Measurements from ENCODE around the gene LYPD3.

LYPD3 gene

DNA sequence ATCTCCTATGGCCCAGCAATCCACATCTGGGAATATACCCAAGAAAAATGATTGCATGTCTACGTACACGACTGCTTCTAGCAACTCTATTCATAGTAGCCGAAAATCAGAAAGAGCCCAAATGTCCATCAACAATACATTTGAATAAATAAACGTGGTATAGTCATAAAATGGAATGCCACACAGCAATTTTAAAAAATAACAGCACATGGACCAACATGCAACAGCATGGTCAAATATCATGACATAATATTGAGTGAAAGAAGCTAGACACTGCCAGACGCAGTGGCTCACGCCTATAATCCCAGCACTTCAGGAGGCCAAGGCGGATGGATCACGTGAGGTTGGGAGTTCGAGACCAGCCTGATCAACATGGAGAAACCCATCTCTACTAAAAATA lies 34.4 kb downstream of the LYPD3 start:
- DNase-seq (ENCODE audit: low read depth) = no peak

DNA sequence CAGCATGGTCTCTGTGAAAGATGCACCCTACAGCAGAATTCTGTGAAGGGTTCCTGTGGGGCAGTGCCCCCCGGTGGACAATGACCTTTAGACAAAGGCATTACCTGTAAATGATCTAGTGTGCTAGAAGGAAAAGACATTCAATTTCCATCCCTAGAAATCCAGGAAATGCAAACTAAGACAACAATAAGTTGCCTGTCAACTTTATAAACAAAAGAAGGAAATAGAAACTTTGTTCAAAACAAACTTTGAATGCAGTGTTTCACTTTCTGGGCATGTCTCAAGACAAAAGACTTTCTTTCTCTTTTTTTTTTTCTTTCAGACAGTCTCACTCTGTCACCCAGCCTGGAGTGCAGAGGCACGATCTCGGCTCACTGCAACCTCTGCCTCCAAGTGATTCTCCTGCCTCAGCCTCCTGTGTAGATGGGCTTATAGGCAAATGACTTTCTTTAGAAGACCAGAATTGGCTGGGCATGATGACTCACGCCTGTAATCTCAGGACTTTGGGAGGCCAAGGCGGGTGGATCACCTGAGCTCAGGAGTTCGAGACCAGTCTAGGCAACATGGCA lies 35.2 kb downstream of the LYPD3 start:
- DNase-seq (ENCODE audit: low read depth) = no peak

DNA sequence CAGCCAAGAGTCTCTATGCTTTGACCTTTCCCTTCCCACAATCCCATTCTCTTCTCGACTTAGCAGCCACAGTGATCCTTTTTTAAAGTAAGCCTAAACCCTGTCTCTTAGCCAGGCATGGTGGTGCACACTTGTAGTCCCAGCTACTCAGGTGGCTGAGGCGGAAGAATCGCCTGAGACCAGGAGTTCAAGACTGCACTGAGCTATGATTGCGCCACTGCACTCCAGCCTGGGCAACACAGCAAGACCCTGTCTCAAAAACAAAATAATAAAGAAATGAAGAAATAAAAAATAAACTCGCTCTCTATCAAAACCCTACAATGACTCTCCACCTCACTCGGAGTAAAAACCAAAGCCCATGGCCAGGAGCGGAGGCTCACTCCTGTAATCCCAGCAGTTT lies 36.0 kb downstream of the LYPD3 start:
- DNase-seq (ENCODE audit: low read depth) = no peak

DNA sequence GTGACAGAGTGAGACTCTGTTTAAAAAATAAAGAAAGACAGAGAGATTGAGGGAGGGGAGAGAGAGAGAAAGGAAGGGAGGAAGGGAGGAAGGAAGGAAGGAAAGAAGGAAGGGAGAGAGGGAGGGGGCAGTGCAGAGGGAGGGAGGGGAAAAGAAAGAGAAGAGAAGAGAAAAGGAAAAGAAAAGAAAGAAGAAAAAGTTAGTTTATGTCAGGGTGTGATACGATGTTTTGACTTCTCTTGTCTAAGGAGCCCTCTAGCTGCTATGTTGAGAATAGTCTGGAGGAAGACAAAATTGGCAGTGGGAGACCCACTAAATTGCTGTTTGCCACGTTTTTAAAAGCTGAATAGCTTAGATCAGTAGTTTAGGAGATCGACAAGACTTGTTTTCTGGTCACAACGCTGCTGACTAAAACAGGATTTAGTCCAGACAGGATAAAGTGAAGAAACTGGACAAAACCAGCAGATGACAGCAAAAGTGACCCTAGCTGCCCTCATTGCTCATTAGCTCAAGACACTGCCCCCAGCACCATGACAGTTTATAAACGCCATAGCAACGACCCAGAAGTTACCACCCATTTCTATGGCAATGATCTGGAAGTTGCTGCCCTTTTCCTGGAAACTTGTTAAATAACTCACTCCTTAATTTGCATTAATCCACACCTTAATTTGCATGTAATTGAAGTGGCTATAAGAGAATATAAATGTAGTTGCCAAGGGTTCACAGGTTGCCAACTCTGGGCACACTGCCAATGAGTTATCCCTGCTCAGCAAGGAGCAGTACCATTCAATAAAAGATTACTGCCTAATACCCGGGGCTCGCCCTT lies 39.6 kb downstream of the LYPD3 start:
- no peak for DNase-seq (ENCODE audit: low read depth)

DNA sequence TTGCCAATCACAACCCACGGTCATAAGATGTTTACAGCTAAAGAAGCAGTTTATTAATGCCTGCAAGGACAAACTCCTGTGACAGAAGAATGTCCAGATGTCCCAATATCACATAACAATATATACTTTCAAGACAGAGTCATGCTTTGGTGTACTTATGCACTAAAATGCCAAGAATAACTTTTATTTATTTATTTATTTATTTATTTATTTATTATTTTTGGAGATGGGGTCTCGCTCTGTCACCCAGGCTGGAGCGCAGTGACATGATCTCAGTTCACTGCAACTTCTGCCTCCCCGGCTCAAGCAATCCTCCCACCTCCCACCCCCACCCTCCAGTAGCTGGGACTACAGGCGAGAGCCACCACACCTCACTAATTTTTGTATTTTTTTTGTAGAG lies 41.6 kb downstream of the LYPD3 start:
- DNase-seq (ENCODE audit: low read depth) = no peak

DNA sequence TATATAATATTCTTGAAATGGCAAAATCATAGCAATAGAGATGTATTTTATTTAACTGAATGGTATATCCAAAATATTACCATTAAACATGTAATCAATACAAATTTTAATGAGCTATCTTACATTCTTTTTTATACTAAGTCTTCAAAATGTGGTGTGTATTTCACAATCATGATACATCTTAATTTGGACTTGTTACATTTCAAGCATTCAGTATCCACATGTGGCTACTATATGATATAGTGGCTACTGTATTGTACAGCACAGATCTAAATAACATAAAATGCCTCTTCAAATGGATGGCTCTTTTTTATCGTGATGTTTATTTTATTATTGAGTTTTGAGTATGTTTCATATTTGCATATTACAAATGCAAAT lies 42.7 kb downstream of the LYPD3 start:
- DNase-seq (ENCODE audit: low read depth) = no peak

DNA sequence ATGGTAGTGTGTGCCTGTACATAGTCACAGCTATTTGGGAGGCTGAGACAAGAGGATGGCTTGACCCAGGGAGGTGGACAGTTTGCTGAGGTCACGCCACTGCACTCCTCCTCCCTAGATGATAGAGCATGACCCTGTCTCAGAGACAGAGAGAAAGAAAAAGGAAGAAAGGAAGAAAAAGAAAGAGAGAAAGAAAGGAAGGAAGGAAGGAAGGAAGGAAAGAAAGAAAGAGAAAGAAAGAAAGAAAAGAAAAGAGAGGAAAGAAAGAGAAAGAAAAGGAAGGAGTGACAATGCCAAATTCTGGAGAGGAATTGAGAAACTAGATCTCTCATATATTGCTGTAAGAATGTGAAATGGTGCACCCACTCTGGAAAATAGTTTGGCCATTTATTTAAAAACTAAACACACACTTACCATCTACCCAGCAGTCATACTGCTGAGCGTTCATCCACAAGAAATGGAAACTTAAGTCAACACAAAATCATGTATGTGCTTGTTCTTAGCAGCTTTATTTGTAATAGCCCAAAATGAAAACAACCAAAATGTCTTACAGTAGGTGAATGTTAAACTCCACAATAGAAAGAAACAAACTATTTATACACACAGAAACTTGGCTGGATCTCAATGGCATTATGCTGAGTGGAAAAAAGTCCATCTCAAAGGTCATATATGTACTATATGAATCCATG lies 43.3 kb downstream of the LYPD3 start:
- no peak for DNase-seq (ENCODE audit: low read depth)

DNA sequence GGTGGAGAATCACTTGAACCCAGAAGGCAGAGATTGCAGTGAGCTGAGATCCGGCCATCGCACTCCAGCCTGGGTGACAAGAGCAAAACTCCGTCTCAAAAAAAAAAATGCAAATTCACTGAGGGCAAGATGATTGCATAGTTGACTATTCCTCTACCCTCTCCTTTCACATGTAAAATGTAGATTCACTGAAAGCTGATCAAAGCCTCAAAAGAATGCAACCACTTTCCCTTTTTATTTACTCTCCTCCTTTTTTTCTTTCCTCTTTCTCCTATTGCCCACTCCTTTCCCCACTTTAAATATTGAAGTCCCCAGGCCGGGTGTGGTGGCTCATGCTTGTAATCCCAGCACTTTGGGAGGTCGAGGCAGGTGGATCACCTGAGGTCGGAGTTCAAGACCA lies 44.5 kb downstream of the LYPD3 start:
- DNase-seq (ENCODE audit: low read depth) = no peak

DNA sequence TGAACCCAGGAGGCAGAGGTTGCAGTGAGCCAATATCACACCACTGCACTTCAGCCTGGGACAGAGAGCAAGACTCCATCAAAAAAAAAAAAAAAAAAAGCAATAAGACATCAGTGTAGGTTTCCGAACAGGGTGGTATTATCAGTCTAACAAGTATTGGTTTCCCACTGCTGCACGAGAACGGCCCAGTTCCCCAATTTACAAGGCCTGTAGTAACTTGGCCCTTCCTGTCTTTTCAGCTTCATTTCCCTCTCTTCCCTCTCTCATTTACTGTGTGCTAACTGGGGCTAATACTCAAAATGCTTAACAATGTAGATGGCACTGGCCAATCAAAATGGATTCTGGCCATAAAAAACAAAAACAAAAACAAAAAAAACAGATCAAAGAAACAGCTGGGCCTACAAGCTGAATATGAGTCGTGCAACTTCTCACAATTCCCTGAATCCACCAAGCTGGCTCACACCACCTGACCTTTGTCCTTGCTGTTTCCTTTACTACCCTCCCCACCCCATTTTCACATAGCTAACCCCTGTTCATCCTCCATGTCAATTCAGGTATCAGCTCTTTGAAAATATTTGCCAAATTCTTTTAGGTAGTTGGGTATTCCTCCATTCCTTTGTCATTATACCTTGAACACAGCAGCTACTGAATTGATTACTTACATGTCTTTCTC lies 48.3 kb downstream of the LYPD3 start:
- DNase-seq (ENCODE audit: low read depth) = no peak

DNA sequence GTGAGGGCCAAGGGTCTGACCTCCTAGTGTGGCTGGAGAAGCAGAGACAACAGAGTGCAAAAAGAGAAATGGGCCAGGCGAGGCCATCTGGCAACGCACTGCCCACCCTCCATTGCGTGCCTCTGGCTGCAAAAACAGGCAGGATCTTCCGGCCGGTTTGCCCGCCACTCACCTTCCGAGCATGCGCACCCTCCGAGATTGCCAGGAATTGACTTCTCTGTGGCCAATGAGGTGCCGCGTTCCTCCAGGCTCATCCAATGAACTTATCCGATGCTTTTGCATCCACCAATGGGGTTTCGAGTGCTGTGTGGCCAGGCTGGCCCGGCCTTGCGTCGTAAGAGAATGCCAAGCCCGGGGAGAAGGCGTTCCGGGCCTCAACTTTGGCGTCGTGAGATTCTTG lies 50.9 kb downstream of the LYPD3 start, which contains the start of gene TEX101:
TSS of gene TEX101 (plus strand) at position 337 of the 400 bp plus-strand sequence. CDS start 1,030 bp downstream, outside the sequence.
- no peak for DNase-seq (ENCODE audit: low read depth)

DNA sequence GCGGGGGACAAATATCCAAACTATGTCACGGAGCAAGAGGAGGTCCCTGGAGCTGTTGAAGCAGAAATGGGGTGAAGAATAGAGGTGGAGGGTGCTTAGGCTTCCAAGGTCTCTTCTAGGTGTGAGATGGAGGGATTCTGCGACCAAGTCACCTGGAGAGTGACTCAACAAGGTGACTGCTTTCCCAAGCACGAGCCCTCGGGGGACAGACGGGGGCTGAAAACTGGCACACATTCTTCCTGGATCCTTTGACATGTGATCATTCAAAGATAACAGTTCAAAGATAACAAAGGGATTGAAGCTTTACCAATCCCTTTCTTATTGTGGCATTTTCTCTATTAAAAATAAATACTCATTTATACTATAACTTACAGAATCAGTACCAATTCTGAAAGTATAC lies 53.0 kb downstream of the LYPD3 start:
- no peak for DNase-seq (ENCODE audit: low read depth)
